Measurements from ENCODE around the gene GDI1.

GDI1 gene

GRCh38 chrX:154397888-154398667 is 38.9 kb upstream of the GDI1 start, which contains the start of gene RPL10 (continued):
- TF ChIP-seq, protein P1, sequence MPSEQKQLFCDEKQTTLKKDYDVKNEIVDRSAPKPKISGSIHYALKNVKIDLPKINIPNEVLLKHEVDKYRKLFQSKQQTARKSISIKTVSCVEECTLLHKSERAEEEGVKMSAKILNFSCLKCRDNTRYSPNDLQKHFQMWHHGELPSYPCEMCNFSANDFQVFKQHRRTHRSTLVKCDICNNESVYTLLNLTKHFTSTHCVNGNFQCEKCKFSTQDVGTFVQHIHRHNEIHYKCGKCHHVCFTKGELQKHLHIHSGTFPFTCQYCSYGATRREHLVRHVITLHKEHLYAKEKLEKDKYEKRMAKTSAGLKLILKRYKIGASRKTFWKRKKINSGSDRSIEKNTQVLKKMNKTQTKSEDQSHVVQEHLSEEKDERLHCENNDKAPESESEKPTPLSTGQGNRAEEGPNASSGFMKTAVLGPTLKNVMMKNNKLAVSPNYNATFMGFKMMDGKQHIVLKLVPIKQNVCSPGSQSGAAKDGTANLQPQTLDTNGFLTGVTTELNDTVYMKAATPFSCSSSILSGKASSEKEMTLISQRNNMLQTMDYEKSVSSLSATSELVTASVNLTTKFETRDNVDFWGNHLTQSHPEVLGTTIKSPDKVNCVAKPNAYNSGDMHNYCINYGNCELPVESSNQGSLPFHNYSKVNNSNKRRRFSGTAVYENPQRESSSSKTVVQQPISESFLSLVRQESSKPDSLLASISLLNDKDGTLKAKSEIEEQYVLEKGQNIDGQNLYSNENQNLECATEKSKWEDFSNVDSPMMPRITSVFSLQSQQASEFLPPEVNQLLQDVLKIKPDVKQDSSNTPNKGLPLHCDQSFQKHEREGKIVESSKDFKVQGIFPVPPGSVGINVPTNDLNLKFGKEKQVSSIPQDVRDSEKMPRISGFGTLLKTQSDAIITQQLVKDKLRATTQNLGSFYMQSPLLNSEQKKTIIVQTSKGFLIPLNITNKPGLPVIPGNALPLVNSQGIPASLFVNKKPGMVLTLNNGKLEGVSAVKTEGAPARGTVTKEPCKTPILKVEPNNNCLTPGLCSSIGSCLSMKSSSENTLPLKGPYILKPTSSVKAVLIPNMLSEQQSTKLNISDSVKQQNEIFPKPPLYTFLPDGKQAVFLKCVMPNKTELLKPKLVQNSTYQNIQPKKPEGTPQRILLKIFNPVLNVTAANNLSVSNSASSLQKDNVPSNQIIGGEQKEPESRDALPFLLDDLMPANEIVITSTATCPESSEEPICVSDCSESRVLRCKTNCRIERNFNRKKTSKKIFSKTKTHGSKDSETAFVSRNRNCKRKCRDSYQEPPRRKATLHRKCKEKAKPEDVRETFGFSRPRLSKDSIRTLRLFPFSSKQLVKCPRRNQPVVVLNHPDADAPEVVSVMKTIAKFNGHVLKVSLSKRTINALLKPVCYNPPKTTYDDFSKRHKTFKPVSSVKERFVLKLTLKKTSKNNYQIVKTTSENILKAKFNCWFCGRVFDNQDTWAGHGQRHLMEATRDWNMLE (tag by site-specific recombination; conservative IDR thresholded peaks at IDR 0.05; ENCODE audit: low read depth): no peak
- TF ChIP-seq ZNF626 (tag by site-specific recombination; IDR thresholded peaks at IDR 0.05): no peak
- TF ChIP-seq ZNF654 (tag by site-specific recombination; IDR thresholded peaks at IDR 0.05; ENCODE audit: low read depth): no peak
- TF ChIP-seq, protein P2, sequence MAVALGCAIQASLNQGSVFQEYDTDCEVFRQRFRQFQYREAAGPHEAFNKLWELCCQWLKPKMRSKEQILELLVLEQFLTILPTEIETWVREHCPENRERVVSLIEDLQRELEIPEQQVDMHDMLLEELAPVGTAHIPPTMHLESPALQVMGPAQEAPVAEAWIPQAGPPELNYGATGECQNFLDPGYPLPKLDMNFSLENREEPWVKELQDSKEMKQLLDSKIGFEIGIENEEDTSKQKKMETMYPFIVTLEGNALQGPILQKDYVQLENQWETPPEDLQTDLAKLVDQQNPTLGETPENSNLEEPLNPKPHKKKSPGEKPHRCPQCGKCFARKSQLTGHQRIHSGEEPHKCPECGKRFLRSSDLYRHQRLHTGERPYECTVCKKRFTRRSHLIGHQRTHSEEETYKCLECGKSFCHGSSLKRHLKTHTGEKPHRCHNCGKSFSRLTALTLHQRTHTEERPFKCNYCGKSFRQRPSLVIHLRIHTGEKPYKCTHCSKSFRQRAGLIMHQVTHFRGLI (tag by site-specific recombination; IDR thresholded peaks at IDR 0.05): 0 out of 2 replicates have a peak, but pooled peaks have one; percentile 32
- TF ChIP-seq, protein P3, sequence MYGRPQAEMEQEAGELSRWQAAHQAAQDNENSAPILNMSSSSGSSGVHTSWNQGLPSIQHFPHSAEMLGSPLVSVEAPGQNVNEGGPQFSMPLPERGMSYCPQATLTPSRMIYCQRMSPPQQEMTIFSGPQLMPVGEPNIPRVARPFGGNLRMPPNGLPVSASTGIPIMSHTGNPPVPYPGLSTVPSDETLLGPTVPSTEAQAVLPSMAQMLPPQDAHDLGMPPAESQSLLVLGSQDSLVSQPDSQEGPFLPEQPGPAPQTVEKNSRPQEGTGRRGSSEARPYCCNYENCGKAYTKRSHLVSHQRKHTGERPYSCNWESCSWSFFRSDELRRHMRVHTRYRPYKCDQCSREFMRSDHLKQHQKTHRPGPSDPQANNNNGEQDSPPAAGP (tag by site-specific recombination; IDR thresholded peaks at IDR 0.05): peak; percentile 71; the same call in 1 of the 2 replicates
- no peak for TF ChIP-seq ZNF362 (tag by site-specific recombination; IDR thresholded peaks at IDR 0.05)
- TF ChIP-seq ZNF513 (tag by site-specific recombination; IDR thresholded peaks at IDR 0.05): peak; percentile 9; the same call in 1 of the 2 replicates
- TF ChIP-seq ZNF610 (tag by site-specific recombination; IDR thresholded peaks at IDR 0.05; ENCODE audit: borderline replicate concordance): peak; percentile 65; the same call in 1 of the 2 replicates
- TF ChIP-seq SP7 (tag by site-specific recombination; IDR thresholded peaks at IDR 0.05): peak; percentile 54; the same call in 1 of the 2 replicates
- no peak for TF ChIP-seq ZNF292 (tag by site-specific recombination; IDR thresholded peaks at IDR 0.05; ENCODE audit: borderline replicate concordance, low read depth)
- TF ChIP-seq ZNF112 (tag by site-specific recombination; IDR thresholded peaks at IDR 0.05): no peak
- peak; percentile 73; the same call in 1 of the 2 replicates for TF ChIP-seq ZSCAN5A (tag by site-specific recombination; IDR thresholded peaks at IDR 0.05)
- TF ChIP-seq, protein P4, sequence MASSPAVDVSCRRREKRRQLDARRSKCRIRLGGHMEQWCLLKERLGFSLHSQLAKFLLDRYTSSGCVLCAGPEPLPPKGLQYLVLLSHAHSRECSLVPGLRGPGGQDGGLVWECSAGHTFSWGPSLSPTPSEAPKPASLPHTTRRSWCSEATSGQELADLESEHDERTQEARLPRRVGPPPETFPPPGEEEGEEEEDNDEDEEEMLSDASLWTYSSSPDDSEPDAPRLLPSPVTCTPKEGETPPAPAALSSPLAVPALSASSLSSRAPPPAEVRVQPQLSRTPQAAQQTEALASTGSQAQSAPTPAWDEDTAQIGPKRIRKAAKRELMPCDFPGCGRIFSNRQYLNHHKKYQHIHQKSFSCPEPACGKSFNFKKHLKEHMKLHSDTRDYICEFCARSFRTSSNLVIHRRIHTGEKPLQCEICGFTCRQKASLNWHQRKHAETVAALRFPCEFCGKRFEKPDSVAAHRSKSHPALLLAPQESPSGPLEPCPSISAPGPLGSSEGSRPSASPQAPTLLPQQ (tag by site-specific recombination; IDR thresholded peaks at IDR 0.05): no peak; the same call in 1 of the 2 replicates
- TF ChIP-seq ZNF266 (tag by site-specific recombination; IDR thresholded peaks at IDR 0.05; ENCODE audit: low read depth): no peak
- TF ChIP-seq ZNF768 (tag by site-specific recombination; IDR thresholded peaks at IDR 0.05): no peak
- TF ChIP-seq ZNF488 (tag by site-specific recombination; IDR thresholded peaks at IDR 0.05): no peak
- no peak for TF ChIP-seq ZSCAN4 (tag by site-specific recombination; IDR thresholded peaks at IDR 0.05)
- peak; percentile 70; the same call in 1 of the 2 replicates for TF ChIP-seq YY1 (tag by site-specific recombination; IDR thresholded peaks at IDR 0.05)
- 0 out of 2 replicates have a peak, but pooled peaks have one; percentile 11 for TF ChIP-seq MYNN (tag by site-specific recombination; IDR thresholded peaks at IDR 0.05; ENCODE audit: borderline replicate concordance)

Measured in HEK293 (cell line).